ENCODE results near the gene TRIM65.

DNA sequence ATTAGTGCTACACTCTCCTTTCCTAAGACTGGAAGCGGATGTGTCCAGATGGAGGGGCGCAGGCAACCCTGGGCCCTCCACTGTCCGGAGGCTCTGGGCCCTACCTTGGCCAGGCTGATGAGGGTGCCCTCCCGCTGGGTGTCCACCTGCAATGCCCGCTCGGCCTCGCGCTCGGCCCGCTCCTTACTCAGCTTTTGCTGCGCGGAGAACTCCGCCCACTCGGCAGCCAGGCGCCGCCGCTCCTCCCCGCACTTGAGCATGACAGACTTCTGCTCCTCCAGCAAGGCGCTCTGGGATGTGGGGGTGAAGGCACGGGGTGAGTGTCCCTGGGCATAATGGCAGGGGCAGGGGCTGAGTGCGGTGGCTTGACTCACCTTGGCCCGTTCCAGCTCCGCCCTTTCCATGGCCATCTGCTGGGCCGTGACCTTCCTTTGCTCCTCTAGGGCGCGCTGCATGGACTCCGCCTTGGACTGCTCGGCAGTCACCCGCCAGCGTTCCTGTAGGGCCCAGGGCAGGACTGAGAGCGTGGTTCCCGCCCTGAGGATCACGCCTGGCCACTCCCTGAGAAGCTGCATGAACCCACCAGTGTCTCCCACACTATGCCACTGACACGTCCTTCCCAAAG lies 18.0 kb upstream of the TRIM65 start:
- TF ChIP-seq CTCF (conservative IDR thresholded peaks at IDR 0.05; ENCODE audit: low read length) = no peak
- no peak for TF ChIP-seq EZH2phosphoT487 (IDR thresholded peaks at IDR 0.05; ENCODE audit: borderline replicate concordance)

Data from Loucy (cell line).